ENCODE measurements around the gene FGF12.

Gene FGF12

DNA sequence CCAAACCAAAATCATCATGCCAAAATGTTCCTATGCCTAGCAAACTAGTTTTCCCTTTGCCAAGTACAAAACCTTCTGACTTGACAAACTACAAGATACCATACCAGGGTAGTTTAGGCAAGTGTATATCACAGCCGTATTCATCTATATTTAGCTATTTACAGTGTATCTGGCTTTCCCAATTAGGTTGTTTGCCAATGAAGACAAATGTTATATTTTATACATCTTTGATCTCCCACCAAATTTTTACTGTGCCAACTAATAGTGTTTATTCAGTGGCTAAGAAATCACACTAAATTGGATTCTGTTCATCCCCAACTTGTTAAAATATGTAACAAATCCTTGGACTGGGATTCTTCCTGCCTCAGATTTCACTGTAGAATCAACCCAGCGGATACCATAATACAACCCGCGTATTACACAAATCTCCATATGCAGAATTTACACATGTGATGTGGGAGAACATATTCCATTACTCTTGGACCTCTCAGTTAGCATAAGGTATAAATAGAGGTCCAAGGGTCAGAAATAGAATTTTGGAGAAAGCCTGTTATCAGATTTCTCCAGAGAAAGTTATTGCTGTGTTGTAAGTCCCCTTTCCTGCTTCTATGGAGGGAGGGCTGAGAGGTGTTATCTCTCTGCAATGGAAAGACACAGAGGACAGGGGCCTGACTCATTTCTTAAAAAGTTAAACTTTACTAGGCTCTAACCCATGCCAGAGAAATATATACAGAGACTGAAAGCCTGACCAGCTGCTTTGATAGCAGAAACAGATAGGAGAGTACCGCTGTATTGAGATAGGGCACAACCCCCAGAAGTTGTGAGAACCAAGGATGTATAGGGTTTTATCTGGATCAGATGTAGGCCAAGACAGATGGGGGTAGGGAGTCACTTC is 467.0 kb downstream of the FGF12 start:
- in situ Hi-C loops (cut with HindIII; ENCODE audit: low pct_ligation_motif_present, low pct_unique_long_range_greater_than_20kb, low sequenced_read_pairs): no loop called here
- DNase-seq: peak; percentile 72

DNA sequence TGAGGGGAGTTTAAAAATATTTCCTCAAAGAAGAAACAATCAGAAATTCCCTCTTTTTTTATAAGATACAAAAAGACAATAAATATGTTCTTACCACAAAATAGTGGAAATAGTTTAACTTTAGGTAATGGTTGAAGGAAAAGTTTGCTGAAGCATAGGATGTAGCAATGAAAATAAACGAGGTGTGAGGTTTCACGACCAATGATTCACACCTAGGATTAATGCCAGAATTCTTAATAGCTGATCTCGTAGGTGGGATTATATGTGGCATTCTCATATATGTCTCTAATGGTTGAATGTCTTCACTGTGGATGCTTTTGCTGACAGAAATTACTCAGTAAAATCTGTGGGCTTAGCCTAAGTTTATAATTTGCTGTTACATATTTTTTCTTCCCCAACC is 467.7 kb downstream of the FGF12 start:
- DNase-seq: peak; percentile 73
- in situ Hi-C loops (cut with HindIII; ENCODE audit: low pct_ligation_motif_present, low pct_unique_long_range_greater_than_20kb, low sequenced_read_pairs): no loop called here

DNA sequence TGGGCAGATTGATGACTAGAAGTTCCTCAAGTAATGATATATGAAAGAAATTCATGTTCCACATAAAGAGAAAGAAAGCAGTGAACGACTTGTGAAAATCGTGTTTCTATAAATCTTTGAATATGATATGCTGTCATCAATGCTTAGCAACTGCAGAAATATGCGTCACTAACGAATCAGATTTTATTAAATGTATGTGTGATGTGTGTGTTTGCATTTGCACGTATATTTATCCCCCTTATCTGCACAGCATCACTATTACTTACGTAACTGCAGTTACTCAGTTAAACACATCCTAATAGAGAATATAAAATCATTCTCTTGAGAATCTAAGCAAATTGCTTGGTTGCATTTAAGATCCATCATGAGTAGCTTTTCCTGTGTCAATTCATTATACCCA is 468.6 kb downstream of the FGF12 start:
- no peak for DNase-seq
- in situ Hi-C loops (cut with HindIII; ENCODE audit: low pct_ligation_motif_present, low pct_unique_long_range_greater_than_20kb, low sequenced_read_pairs): no loop called here

DNA sequence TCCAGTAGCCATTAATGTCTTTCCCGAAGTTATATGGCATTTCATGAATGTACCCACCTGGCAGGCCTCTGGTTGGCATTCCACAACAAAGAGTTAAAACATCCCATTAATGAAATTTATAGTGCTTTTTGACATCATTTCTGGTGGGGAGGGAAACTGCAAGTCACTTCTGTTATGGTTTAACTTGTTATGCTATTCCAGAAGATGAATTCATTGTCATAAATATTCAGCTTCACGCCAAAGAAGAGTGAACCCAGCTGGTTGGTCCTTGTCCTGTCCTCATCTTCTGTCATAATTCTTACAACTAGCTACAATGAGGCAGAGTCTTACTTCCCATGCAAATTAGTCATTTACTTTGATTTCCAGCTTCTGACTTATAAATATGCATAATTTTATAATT is 471.5 kb downstream of the FGF12 start:
- no peak for DNase-seq
- in situ Hi-C loops (cut with HindIII; ENCODE audit: low pct_ligation_motif_present, low pct_unique_long_range_greater_than_20kb, low sequenced_read_pairs): no loop called here

DNA sequence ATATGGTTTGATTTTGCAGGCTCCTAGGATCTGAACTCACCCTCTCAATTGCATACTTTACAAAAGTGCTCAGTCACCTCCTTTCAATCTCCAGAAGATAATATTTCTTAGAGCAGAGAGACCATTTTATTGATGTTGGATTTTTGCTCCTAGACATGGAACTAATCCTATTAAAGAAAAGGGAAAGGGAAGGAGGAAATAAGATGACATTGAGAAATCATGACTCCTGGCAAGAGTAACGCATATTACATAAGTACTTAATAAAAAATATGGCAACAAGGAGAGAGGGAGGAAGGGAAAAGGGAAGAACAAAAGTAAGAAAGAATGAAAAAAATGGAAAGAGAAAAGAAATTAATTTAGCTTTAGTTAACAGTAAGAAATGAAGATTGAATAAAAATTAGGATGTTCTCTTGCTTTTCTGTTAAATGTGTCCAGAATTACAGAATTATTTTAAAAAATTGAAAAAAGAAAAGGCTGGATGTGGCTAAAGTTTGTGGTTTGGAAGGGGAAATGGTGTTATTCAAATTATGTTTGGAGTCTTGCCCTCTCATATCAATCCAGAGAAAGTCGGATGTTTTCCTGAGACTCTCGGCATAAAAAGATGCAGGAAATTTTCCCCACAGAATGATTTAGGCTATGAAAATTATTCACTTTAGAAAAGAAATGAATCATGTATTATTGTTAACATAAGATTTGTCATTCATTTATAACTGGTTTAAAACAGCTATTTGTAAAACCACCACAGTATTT is 474.0 kb downstream of the FGF12 start:
- DNase-seq: no peak
- in situ Hi-C loops (cut with HindIII; ENCODE audit: low pct_ligation_motif_present, low pct_unique_long_range_greater_than_20kb, low sequenced_read_pairs): no loop called here

DNA sequence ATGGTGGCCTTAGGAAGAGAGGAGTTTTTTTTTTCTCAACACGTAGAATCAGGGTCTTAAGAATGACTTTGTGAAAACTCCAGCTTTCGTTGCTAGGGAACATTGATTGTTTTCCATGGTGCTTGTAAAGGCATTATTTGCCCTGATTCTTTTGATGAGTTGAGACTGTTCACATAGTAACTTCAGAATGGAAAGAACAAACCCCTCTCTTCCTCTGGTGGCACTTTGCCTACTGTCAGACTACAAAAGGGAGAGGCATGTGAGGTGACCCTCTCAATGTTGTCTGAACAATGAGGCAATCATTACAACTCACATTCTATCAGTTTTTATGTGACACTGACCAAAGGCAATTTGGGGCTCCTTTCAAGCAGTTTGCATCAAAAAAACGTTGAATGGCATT is 477.8 kb downstream of the FGF12 start:
- in situ Hi-C loops (cut with HindIII; ENCODE audit: low pct_ligation_motif_present, low pct_unique_long_range_greater_than_20kb, low sequenced_read_pairs): no loop called here
- DNase-seq: no peak

DNA sequence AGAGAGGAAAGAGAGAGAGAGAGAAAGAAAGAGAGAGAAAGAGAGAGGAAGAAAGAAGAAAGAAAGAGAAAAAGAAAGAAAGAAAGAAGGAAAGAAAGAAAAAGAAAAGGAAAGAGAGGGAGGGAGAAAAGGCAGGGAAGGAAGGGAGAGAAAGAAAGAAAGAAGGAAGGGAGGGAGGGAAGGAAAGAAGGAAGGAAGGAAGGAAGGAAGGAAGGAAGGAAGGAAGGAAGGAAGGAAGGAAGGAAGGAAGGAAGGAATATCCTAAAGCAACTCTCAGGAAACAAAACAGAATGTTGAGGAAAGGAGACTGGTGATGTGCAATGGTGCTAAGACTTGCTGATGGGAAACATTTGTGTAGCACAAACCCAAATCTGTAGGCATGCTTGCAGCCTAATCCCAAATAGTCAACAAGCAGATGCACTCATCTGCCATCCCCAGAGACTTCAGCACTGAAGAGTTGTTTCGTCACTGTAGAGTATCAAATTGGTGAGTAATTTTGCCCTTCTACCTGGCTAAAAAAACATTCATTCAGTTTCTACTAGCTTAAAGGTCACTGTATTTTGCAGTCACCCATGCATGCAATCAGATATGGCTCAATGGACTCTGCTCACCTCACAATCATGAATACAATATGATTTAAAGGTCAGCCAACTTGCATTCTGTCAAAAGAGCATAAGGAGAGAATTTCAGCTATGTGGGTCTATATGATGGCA is 480.3 kb downstream of the FGF12 start:
- in situ Hi-C loops (cut with HindIII; ENCODE audit: low pct_ligation_motif_present, low pct_unique_long_range_greater_than_20kb, low sequenced_read_pairs): no loop called here
- DNase-seq: no peak

DNA sequence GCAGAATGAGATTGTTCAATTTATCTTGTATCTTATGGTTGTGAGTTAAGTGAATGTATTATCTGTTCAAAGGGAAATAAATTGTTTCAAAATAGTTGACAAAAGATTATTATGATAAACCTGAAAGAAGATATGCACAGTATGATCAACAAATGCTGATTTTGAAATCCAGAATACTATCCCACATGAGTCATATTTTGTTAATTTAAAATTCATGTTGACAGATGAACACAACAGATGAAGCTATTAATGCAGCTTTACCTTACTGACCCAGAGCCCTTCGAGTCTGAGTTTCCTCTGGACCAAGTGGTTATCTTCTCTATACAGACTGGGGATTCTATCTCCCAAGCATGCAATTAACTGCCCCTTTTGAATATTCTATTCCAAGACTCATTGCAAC is 482.8 kb downstream of the FGF12 start:
- in situ Hi-C loops (cut with HindIII; ENCODE audit: low pct_ligation_motif_present, low pct_unique_long_range_greater_than_20kb, low sequenced_read_pairs): no loop called here
- DNase-seq: no peak

DNA sequence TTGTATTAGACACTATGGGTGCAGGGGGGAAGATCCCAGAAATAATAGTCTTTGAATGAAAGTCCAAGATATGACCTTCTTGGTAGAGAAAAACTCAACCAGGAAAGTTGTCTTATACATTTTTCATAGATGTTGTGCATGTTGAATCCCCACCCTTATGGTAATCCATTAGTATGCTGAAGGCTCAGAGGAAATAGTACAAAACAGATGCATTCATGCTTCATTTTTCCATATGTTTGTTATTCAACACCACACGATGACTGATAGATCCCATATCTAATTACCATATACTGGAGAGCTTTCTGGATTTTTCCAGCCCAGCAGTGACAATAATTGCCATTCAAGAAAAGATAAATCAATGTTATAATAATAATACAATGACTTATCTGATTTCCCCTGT is 487.4 kb downstream of the FGF12 start:
- DNase-seq: no peak
- in situ Hi-C loops (cut with HindIII; ENCODE audit: low pct_ligation_motif_present, low pct_unique_long_range_greater_than_20kb, low sequenced_read_pairs): no loop called here

DNA sequence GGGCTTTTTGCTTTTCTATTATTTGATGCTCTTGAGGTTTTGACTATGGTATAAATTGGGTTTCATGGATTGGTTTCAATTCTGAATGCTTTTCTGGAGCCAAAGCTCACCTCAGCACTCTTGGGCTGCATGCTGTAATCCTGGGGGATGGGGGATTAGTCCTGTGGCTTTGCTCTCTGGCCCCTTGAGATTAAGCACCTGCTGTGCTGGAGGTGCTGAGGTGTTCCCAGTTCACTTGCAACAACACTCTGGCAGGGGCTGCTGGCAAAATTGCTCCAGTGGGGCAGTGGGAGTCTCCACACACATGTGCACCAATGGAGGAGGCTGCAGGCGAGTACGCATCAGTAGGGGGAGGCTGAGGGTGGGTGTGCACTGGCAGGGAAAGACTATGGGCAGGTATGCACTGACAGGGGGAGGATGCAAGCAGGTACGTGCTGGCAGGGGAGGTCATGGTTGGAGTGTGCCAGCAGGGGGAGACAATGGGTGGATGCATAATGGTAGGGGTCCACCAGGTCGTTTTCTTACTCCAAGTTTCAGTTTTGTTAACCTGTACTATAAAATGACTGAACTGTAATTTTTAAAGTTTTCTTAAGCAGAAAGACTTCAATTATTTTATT is 489.2 kb downstream of the FGF12 start:
- DNase-seq: no peak
- in situ Hi-C loops (cut with HindIII; ENCODE audit: low pct_ligation_motif_present, low pct_unique_long_range_greater_than_20kb, low sequenced_read_pairs): no loop called here

DNA sequence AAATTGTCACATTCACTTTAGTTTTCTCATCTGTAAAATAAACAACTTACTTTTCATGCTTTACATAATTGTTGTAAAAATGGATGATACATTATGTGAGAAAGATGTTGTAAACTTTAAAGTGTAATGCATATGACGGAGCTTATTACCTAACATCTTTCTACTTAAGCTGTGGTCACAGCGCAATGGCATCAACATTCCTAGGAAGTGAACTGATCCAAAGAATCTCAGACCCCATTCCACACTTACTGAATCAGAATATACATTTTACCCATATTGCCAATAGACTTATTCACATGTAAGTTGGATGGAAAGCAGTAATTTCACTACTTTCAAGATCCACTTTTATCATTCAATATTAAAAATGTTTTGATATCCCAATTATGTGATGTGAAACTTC is 497.5 kb downstream of the FGF12 start:
- in situ Hi-C loops (cut with HindIII; ENCODE audit: low pct_ligation_motif_present, low pct_unique_long_range_greater_than_20kb, low sequenced_read_pairs): no loop called here
- DNase-seq: no peak

DNA sequence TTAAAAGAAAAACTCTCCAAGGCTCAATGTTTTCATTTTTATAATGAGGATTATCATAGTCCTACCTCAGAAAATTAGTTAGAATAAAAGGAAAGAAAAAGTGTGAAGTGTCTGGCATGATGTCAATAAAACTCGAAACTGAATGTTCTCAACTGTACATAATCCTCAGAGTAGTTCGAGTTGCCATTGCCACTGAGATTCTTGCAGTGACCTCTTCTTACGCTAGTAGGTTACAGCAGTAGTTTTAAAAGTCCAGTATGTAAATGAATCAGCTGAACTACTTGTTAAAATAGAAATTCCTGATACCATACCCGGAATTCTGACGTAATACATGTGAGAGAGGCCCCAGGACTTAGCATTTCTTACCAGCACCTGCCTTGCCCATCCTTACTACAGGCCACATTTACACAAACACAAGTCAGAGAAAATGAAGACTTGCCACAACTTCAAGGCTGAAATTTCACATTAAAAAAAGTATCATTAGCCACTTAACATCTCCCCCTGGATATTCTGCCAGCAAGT is 502.6 kb downstream of the FGF12 start:
- no peak for DNase-seq
- in situ Hi-C loops (cut with HindIII; ENCODE audit: low pct_ligation_motif_present, low pct_unique_long_range_greater_than_20kb, low sequenced_read_pairs): no loop called here

DNA sequence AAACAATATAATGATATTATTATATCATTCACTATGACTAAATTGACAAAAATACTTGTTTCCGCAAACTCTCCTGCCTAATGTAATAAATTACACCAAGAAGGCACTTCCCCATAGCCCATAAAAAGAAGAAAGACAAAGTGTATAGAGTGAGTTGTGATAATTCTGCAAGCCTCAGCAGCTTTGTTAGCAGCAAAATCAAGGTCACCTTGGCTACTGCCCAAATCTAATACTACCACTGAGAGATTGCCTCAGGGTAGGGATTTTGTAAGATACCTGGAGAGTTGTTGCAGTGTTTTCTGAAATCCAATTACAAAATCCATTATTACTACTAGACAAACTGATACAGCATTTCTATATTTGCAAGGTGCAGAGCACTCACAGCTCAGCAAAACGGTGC is 503.5 kb downstream of the FGF12 start:
- no peak for DNase-seq
- in situ Hi-C loops (cut with HindIII; ENCODE audit: low pct_ligation_motif_present, low pct_unique_long_range_greater_than_20kb, low sequenced_read_pairs): no loop called here

DNA sequence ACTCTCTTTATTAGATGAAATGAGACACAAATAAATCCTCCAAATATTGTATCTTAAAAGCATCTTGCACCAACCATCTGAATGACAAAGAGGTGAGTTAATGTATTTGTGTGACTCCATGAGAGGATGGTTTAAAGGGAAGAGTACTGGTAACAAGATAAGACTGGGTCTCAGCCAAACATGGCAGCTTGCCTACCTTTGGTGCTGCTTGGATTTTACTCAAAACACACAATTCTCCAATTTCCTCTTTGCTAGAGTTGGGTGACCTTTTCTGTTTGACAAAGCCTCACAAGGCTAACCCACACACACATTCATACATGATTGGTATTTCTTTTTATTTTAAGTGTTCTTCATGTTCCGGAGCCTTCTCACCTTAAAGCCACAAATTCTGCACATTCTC is 506.4 kb downstream of the FGF12 start:
- no peak for DNase-seq
- in situ Hi-C loops (cut with HindIII; ENCODE audit: low pct_ligation_motif_present, low pct_unique_long_range_greater_than_20kb, low sequenced_read_pairs): no loop called here

DNA sequence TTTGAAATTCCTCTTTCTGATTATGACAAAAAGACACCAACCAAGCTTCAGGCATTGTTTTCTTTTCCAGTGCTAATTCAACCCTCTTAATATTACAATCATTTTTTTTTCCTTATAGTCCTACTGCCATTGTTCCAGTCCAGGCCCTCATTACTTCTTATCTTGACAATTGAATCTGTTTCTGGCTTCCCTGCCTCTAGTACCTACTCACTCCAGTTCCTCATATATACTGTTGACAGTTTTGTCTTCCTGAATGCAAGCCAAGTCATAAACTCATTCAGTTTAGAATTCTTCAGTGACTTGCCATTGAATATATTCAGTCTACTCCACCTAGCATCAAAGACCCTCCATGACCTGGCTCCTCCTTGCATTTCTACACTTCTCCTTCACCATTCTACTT is 507.4 kb downstream of the FGF12 start:
- DNase-seq: no peak
- in situ Hi-C loops (cut with HindIII; ENCODE audit: low pct_ligation_motif_present, low pct_unique_long_range_greater_than_20kb, low sequenced_read_pairs): no loop called here

DNA sequence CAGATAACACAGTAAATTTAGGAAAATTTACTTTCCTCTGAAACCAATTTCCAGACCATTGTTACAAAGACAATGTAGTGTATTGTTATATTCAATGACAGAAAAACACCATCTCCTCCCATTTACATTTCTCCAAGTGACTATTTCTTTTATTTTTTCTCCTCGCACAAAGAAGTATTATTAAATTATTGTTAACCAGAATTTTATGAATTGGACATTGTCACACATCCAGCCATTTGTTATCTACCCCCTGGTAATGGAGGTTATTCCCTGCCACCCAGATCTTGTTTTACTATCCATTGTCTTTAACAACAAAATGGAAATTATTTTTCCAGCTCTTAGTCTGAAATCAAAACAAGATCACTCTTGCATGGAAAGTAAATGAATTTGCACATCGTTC is 511.3 kb downstream of the FGF12 start:
- DNase-seq: no peak
- in situ Hi-C loops (cut with HindIII; ENCODE audit: low pct_ligation_motif_present, low pct_unique_long_range_greater_than_20kb, low sequenced_read_pairs): no loop called here

DNA sequence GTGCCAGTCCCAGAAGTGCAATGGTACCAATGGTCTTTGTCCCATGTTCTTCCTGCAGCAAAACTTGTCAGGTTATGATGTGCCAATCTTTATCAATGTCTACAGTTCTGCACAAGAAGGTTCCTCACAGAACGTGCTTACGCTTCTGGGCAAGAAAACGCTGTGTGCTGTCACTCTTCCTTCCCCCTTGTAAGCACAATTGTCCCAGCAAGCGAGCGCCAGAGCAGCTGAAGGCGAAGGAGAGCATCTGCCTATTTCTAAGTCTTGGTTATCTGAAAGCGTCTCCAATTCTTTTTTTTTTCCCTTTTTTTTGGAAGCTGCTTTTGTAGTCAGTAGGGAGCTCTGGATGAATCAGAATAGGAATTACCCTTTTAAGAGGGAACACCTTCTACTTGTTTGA is 514.4 kb downstream of the FGF12 start:
- in situ Hi-C loops (cut with HindIII; ENCODE audit: low pct_ligation_motif_present, low pct_unique_long_range_greater_than_20kb, low sequenced_read_pairs): no loop called here

DNA sequence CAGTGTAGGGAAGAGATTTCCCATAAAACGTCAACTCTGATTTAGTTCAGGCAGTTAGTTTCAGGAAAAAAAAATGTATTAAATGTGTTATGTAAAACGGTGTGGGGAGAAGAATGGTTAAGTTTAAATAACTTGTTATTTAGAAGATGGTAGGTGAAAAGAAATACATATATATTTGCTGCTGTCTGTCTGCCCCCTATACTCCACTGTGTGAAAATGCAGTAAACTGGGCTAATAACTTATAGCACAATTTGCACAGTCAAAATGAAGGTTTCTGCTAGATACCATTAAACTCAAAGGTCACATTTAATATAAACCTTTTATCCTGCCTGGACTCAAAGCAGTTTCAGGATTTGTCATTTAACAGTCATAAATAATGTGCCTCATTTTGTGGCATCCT is 515.0 kb downstream of the FGF12 start:
- in situ Hi-C loops (cut with HindIII; ENCODE audit: low pct_ligation_motif_present, low pct_unique_long_range_greater_than_20kb, low sequenced_read_pairs): no loop called here

More for the DNA sequence above, 514.4 kb downstream of the FGF12 start:
- DNase-seq: no peak

DNA sequence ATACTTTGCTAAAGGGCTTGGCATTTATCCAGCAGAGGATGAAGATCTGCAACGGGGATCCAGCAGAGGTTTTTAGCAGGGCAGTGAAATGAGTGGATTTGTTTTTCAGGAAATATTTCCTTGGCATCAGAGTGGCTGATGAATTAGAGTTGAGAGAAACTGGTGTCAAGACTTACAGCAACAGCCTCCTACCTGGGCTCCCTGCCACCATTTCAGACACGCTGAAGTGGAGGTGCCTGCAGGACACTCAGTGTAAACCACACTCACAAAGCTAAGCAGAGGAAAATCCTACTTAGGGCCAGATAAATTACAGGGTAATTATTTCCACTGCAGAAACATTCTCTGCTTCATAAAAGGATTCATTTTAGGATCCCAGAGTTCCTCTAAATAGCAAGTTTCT is 519.7 kb downstream of the FGF12 start:
- DNase-seq: no peak
- in situ Hi-C loops (cut with HindIII; ENCODE audit: low pct_ligation_motif_present, low pct_unique_long_range_greater_than_20kb, low sequenced_read_pairs): no loop called here

More for the DNA sequence above, 515.0 kb downstream of the FGF12 start:
- no peak for DNase-seq
